HG02623 (cell line): ENCODE data around the gene KATNAL2.
"Not testable (repeated sequence)": the region's sequence is repeated elsewhere in the genome, so short reads cannot be mapped to it uniquely, and the experiment has no call there.

Source experiments
- ATAC-seq: cut with Tn5 transposase; IDR thresholded peaks from one replicate; pipeline ENCODE4 v1.9.1; 2021; ENCODE audit warnings: moderate library complexity; ENCODE audit not compliant: unreplicated experiment

Gene KATNAL2

DNA sequence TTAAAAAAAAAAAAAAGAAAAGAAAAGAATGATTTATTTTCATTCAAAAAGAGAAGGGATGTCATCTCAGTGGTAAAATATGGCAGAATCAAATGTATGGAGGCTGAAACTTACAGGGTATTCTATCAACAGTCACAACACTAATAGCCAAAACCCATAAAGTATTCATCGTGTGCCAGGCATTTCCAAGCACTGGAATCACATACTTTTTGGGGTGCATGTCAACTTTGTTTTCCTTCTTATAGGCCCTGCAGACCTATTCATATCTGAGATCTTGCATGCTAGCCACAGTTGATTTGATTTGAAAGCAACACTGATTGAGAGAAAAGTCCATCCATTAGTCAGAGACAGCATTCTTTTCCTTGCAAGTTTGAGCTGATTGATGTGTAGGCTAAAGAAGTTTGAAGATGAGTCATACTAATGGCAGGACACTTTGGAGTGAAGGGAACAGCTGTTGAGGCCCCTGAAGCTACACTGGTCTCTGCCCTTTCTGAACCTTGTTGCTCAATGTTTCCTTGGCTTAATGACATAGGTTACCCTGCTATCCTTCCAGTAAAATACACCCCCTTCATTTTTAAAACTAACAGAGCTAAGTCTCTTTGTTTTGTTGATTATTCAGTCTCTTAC, 22.0 kb downstream of the KATNAL2 start:
- ATAC-seq, result no peak

DNA sequence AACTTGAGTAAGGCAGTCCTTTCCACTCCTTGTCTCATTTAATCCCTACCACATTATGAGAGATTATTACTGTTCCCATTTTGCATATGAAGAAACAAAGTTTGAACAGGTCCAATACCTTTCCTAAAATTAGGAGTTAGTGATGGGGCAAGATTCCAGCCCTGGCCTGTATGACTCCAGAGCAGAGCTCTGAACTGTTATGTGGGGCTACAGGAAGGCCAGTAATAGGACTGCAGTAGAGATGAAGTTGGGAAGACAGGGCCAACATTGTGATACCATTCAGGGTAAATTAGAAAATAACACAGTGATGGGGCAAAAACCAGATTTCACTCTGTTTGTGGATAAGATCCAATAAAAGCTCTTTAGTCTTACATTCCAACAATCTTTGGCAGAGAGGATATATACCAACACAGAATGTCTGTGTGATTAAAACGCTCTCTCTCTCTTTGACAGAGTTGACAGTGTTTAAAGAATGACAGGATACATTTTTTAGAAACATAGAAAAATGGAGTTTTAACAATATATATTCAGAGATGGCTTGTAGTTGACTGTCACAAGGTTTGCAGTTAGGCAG, 22.7 kb downstream of the KATNAL2 start:
- no peak for ATAC-seq

DNA sequence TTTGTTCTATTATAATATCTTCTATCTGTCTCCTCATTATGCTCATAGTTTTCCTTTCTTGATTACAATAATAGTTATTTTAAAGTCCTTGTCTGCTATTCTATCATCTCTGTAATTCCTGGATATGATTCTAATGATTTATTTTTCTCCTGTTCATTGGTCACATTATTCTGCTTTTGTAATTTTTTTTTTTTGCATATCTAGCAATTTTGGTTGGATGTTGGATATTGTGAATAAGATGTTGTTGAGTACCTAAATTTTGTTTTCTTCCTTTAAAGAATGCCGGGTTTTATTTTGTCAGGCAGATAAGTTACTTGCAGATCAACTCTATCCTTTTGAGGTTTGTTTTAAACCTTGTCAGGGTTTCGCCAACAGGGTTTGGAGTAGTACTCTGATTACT, 25.2 kb downstream of the KATNAL2 start:
- no peak for ATAC-seq

DNA sequence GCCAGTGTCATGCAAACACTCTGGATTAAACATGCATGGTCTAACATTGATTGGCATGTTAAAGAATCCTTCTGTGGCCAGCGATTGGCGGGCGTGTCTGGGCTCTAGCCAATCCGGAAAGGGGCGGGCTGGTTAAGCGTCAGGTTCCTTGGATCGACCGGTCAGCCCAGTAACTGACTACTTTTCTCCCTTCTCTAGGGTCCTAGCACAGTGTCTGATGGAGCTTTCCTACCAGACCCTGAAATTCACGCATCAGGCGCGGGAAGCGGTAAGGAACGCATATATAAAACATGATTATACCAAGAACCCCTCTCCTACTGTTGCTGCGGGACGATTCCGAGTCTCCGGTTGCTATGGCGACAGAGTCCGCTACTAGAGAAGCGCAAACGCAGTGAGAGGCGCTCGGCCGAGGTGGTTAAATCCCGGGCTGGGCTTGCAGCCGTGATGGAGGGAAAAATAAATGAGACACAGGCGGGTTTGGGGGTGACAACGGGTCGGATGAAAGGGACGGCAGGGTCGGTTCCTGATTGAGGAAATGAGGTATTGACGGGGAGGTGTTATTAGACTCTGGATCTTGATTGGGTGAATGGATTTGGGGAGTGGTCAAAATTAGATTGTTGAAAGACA, 29.4 kb downstream of the KATNAL2 start:
- ATAC-seq, result peak; percentile 96

DNA sequence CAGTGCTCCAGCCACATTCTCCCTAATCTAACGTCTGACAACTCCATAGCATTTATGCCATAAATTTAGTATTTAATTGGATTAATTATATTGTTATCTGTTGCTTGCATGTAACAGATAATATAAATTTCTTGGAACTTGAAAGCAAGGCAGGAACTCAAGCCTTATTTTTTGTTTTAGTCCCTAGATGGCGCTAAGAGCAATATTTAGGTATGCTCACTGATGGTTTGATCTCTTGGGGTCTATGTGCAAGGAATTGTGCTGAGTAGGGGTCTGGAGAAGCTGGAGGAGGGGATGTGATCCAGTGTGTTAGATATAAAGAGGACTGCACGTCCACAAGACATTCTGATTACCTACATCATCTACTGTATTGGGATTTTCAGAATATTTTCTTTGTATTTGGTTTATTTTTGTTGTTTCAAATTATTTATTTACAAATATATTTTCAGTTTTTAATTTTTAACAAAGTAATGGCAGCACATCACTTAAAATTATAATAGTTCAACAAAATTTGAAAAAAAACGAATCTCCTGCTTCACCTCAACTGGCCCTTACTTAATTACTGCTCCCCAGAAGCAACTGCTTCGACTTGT, 32.8 kb downstream of the KATNAL2 start:
- no peak for ATAC-seq

DNA sequence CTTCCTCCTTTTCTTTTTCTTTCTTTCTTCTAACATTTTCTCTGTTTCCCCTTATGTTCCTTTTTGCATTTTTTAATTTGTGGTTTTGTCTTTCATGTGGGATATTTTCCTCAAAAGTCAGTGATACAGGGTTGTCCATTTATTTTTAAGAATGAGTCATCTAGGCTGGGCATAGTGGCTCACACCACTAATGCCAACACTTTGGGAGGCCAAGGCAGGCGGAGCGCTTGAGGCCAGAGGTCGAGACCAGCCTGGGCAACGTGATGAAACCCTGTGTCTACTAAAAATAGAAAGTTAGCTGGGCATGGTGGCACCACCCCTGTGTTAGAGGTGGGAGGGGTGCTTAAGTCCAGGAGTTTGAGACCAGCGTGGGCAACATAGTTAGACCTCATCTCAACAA, 35.8 kb downstream of the KATNAL2 start:
- no peak for ATAC-seq

DNA sequence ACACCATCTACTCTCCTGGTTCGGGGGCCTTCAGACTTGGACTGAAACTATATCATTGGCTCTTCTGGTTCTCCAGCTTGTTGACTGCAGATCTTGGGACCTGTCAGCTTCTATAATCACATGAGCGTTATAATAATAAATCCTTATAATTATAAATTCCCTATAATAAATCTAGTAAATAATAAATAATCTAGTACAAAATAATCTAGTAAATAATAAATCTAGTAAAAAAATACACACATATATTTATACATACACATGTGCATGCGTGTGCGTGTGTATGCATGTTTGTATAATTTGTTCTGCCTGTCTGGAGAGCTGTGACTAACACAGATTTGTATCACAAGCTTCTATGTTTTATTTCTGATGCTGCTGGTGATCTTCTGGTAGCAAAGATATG, 40.8 kb downstream of the KATNAL2 start:
- no peak for ATAC-seq

DNA sequence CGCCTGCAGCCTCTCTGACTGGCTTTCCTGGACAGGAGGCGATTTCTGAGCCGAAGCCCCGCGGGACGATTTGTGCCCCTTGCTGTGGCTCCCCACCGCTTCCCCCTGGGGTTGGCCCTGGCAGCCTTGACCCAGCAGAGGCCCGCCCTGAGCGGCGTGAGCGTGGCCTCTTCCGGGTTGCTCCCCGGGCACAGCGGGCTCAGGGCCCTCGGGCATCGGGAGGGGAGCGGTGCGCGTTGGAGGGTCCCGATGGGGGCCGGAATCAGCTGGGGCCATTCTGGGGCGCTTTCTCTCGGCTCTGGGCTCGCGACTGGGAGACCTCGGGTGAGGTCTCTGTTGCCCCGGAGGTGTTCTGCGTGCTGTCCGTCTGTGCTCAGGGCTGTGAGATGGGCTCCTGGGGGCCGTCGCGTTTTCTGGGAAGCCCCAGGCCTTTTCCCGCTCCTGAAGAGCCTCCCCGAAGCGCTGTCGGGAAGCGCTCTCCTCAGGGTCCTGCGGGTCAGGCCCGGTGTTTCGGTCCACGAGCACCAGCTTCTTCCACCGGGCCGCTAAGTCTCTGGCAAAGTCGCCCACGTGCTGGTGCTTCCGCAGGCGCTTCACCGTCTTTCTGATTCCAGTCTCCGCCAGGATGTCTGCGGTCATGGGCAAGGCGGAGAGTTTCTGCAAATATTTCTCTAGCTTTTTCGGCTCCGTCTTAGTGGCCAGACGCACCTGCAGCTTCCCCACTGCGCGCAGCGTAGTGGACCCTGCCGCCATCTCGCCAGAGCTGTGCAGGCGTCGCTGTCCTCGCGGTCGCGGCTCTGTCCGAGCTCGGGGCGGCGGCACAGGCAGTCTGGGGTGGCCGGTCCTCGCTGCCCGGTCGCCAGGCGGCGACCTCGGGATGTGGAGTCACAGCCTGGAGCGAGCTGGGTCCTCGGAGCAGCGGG, 46.5 kb downstream of the KATNAL2 start:
- not testable (repeated sequence) for ATAC-seq

DNA sequence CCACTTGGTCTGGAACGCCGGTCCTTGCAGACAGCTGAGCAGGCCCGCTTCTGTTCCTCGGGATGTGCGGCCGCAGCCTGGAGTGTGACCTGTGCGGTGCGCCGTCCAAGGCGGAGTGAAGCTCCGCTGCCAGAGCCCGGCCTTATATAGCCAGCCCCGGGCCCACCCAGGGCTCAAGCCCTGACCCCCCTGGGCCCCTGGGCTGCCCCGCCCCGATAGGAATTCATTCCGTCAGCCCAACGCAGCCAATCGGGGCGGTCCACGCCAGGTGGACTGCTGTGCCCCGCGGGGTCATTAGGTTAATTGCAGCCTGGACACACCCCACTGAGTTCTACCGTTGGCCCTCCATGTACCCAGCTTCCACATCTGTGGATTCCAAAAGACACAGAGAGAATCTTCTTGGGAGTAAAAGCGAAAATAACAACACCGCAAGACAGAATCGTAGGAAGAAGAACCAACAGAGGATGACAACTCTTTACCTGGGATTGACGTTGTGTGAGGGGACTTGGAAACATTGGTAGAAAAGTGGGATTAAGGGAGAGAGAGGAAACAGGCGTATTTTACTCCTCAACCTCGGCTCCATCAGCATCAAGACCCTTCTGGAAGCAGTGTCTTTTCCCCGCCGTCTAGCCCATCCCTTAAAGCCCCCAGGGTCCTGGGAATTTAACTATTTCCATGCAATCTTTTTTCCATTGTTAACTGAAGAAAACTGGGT, 47.3 kb downstream of the KATNAL2 start:
- ATAC-seq, result not testable (repeated sequence)

DNA sequence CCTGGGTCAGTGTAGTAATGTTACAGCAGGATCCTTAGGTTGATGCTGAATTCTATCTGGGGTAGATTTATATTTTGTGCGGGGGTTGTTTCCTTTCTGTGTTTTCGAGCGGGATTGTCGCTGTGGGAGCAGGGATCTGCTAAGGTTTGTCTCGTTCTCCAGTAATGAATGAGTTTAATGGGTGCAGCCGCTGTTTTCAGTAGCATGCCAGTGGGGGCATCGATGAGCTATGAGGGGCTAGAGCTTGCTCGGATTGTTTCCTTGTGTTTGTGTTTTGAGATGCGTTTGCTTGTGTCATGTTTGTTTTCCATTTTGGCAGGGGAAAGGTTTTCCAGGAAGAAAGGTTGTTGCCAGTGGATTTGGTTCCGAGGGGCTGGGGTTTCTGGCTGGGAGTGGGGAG, 48.9 kb downstream of the KATNAL2 start:
- ATAC-seq, result not testable (repeated sequence)

DNA sequence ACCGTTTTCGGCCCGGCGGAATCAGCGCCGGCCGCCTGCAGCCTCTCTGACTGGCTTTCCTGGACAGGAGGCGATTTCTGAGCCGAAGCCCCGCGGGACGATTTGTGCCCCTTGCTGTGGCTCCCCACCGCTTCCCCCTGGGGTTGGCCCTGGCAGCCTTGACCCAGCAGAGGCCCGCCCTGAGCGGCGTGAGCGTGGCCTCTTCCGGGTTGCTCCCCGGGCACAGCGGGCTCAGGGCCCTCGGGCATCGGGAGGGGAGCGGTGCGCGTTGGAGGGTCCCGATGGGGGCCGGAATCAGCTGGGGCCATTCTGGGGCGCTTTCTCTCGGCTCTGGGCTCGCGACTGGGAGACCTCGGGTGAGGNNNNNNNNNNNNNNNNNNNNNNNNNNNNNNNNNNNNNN, 52.1 kb downstream of the KATNAL2 start:
- not testable (repeated sequence) for ATAC-seq

DNA sequence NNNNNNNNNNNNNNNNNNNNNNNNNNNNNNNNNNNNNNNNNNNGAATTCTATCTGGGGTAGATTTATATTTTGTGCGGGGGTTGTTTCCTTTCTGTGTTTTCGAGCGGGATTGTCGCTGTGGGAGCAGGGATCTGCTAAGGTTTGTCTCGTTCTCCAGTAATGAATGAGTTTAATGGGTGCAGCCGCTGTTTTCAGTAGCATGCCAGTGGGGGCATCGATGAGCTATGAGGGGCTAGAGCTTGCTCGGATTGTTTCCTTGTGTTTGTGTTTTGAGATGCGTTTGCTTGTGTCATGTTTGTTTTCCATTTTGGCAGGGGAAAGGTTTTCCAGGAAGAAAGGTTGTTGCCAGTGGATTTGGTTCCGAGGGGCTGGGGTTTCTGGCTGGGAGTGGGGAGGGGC, 102.5 kb downstream of the KATNAL2 start:
- not testable (repeated sequence) for ATAC-seq

DNA sequence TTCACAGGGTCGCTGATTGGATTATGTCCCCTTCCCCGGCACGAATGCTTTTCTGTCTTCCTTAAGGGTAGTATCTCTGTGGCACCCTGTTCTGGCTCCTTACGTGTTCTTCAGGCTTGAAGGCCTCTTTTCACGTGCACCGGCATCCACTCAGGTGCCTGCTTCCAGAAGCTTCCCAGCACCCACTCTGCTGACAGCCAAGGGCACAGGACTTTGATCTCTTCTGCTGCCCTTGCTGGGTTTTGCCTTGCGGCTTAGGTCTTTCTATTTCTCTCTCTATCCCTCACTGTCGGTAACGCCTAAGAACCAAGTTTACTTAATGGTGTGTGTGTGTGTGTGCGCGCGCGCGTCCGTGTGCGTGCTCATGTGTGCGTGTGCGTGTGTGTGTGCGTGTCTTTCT, 103.4 kb downstream of the KATNAL2 start:
- ATAC-seq, result not testable (repeated sequence)

DNA sequence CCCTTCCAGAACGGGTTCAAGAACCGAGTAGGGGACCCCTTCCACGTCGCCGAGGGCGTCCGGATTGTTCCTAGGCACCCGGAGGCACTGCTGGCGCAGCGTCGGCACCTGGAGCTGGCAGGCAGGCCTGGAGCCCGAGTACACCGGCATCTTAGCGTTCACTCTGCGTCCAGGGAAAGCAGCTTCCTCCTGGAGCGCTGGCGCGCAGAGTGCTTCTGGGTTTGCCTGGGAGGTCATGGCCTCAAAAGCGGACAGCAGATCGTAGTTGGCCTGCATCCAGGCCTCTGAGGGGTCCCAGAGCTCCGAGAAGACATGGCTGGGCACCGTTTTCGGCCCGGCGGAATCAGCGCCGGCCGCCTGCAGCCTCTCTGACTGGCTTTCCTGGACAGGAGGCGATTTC, 105.4 kb downstream of the KATNAL2 start:
- not testable (repeated sequence) for ATAC-seq

DNA sequence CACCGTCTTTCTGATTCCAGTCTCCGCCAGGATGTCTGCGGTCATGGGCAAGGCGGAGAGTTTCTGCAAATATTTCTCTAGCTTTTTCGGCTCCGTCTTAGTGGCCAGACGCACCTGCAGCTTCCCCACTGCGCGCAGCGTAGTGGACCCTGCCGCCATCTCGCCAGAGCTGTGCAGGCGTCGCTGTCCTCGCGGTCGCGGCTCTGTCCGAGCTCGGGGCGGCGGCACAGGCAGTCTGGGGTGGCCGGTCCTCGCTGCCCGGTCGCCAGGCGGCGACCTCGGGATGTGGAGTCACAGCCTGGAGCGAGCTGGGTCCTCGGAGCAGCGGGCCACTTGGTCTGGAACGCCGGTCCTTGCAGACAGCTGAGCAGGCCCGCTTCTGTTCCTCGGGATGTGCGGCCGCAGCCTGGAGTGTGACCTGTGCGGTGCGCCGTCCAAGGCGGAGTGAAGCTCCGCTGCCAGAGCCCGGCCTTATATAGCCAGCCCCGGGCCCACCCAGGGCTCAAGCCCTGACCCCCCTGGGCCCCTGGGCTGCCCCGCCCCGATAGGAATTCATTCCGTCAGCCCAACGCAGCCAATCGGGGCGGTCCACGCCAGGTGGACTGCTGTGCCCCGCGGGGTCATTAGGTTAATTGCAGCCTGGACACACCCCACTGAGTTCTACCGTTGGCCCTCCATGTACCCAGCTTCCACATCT, 106.5 kb downstream of the KATNAL2 start:
- not testable (repeated sequence) for ATAC-seq

DNA sequence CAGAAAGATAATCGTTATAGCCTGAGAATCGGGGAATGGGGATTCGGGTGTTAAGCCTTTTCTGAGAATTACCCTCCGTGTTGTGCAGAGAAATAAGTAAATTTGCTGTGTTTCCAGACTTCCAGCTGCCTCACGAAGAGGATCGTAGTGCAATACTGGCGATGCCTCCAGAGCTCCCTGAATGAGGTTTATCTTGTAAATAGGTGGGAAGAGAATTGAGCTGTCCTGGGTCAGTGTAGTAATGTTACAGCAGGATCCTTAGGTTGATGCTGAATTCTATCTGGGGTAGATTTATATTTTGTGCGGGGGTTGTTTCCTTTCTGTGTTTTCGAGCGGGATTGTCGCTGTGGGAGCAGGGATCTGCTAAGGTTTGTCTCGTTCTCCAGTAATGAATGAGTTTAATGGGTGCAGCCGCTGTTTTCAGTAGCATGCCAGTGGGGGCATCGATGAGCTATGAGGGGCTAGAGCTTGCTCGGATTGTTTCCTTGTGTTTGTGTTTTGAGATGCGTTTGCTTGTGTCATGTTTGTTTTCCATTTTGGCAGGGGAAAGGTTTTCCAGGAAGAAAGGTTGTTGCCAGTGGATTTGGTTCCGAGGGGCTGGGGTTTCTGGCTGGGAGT, 108.3 kb downstream of the KATNAL2 start:
- ATAC-seq, result not testable (repeated sequence)

DNA sequence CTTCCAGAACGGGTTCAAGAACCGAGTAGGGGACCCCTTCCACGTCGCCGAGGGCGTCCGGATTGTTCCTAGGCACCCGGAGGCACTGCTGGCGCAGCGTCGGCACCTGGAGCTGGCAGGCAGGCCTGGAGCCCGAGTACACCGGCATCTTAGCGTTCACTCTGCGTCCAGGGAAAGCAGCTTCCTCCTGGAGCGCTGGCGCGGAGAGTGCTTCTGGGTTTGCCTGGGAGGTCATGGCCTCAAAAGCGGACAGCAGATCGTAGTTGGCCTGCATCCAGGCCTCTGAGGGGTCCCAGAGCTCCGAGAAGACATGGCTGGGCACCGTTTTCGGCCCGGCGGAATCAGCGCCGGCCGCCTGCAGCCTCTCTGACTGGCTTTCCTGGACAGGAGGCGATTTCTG, 111.3 kb downstream of the KATNAL2 start:
- not testable (repeated sequence) for ATAC-seq

DNA sequence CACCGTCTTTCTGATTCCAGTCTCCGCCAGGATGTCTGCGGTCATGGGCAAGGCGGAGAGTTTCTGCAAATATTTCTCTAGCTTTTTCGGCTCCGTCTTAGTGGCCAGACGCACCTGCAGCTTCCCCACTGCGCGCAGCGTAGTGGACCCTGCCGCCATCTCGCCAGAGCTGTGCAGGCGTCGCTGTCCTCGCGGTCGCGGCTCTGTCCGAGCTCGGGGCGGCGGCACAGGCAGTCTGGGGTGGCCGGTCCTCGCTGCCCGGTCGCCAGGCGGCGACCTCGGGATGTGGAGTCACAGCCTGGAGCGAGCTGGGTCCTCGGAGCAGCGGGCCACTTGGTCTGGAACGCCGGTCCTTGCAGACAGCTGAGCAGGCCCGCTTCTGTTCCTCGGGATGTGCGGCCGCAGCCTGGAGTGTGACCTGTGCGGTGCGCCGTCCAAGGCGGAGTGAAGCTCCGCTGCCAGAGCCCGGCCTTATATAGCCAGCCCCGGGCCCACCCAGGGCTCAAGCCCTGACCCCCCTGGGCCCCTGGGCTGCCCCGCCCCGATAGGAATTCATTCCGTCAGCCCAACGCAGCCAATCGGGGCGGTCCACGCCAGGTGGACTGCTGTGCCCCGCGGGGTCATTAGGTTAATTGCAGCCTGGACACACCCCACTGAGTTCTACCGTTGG, 112.4 kb downstream of the KATNAL2 start:
- ATAC-seq, result not testable (repeated sequence)

DNA sequence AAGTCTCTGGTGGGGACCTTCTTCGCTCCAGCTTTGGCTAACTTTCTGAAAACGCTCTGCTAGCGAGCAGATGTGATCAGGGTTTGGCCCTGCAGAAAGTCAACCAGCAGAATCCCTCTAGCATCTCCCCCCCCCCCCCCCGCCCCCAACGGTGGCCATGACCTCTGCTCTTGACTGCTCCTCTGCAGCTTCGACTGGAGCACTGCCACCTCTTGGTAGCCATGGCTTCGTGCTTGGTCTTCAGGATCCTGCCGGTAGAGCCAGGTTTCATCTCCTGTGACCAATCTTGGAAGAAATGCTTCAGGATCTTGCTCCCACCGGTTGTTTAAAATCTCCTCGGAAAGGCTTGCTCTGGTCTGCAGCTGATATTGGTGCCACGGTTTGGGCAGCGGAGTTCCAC, 113.5 kb downstream of the KATNAL2 start:
- not testable (repeated sequence) for ATAC-seq
